GM04503 (cell line): Measurements from ENCODE around the gene ARNT2.
"Not testable (repeated sequence)": the region's sequence is repeated elsewhere in the genome, so short reads cannot be mapped to it uniquely, and the experiment has no call there.

Experiments used
- DNase-seq: peaks from one replicate; pipeline ENCODE4 v3.0.0-alpha.2; 2012; ENCODE audit warnings: low read depth

Gene ARNT2

DNA sequence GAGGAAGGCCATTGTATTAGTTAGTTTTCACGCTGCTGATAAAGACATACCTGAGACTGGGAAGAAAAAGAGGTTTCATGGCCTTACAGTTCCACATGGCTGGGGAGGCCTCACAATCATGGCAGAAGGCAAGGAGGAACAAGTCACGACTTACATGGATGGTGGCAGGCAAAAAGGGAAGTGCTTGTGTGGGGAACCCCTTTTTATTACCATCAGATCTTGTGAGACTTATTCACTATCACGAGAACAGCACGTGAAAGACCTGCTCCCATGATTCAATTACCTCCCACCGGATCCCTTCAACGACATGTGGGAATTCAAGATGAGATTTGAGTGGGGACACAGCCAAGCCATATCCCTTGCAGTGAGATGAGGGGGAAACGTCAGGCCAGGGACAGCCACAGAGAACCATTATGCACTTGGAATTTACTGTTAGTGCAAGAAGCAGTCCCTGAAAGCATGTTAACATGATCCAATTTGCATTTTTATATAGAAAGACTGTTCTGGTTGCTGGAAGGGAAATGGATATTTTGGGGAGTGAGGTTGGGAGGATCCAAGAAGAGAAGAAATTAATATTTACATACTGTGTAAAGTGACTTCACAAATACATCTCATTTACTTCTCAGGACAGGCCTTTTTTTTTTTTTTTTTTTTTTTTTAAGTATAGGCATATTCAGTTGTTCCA, 87.1 kb downstream of the ARNT2 start:
- no peak for DNase-seq

DNA sequence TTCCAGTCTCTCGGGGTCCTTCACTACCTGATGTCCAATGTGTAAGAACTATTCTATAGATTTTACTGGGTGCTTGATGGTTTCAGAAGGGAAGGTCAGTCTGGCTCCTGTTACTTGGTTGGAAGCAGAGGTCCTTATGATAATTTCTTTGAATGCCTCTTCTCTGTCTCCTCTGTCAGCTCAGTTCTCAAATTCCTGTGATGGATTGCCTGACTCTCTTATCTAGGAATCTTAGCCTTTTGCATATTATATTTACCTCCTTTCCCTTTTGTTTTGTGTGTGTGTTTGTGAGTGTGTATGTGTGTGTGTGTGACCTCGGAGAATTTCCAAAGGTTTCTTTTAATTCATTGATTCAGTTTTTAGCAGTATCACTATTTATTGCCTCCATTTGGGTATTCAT, 88.2 kb downstream of the ARNT2 start:
- no peak for DNase-seq

DNA sequence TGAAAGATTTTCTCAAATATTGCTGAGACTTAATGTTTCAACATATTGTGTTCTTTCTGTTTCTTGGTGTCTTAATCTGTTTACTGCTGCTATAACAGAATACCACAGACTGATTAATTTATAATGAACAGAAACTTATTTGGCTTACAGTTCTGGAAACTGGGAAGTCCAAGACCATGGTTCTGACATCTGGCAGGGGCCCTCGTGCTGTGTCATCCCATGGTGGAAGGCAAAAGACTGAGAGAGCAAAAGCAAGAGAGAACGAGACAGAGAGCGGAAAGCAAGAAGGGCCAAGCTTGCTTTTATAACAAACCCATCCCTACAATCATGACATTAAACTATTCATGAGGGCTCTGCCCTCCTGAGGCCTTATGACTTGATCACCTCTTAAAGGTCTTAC, 88.7 kb downstream of the ARNT2 start:
- DNase-seq: no peak

GRCh38 chr15:80494351-80494751, 90.2 kb downstream of the ARNT2 start:
- peak; percentile 53 for DNase-seq

DNA sequence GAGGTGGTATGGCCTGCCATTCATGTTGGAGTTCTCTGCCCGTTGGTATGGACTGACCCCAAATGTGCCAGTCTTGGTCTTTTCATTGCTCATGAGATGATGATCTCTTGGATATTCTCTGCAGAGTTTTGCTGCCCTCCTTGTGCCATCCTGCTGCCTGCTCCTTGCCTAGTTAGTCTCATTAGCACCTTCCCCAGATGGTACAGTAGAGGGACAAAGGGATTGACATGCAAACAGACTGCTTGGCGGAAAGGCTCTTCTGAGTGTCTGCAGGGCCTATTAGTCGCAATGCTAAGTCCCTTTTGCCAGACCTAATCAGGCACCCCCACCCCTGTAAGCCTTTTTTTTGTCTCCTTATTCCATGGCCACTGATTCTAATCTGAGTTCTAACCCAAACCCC, 90.6 kb downstream of the ARNT2 start:
- no peak for DNase-seq

DNA sequence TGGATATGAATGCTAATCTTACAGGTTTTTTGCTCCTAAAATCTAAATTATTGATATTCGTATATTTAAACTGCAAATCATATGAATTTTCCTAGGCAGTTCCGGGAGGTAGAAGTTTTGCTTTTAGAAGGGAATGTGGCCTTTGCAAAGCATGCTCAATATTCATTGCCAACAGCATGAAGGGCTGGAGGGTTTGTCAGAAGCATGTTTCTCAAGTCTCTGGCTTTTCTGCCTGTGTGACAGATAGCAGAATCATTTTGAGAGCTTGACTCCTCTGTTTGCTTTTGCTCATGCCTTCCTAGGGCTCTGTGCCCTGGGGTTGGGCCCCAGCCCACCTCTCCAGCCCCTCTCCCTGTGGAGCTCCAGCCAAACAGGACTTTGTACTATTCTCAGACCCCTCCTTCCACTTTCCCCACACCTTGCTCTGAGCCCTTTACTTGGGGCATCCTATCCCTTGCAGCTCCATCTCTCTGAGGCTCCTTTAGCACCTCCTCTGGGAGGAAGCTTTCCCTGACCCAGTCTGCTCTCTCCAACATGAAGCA, 91.3 kb downstream of the ARNT2 start:
- DNase-seq: no peak

GRCh38 chr15:80496096-80496495, 91.9 kb downstream of the ARNT2 start:
- no peak for DNase-seq

DNA sequence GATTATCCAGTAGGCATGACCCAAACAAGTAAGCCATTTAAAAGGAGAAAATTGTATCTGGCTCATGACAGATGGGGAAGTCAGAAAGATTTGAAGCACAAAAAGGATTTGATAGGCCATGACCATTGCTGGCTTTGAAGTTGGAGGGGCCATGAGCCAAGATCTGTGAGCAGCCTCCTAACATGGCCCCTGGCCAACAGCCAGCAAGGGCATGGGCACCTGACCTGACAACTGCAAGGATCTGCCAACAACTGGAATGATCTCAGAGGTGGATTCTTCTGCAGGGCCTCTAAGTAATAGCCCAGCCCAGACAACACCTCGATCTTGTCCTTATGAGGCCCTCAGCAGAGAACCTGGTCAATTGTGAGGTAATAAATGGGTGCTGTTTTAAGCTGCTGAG, 93.0 kb downstream of the ARNT2 start:
- DNase-seq: no peak

DNA sequence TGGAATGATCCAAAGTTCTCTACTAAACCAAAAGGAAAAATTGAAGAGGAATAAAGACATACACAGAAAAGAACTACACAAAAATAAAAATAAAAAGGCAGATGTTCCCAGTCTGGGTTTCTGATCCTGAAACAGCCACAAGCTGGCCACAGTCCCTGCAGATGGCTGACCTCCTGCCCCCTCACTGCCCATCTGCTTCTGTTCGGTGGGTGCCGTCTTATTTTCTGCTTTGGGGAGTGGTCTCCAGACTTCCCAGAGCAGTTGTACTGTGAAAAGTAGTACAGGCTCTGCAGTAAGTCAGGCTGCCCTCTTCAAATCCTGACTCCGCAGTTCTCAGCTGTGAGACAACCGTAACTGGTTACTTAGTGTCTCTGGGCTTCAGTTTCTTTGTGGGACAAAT, 94.5 kb downstream of the ARNT2 start:
- DNase-seq: no peak

DNA sequence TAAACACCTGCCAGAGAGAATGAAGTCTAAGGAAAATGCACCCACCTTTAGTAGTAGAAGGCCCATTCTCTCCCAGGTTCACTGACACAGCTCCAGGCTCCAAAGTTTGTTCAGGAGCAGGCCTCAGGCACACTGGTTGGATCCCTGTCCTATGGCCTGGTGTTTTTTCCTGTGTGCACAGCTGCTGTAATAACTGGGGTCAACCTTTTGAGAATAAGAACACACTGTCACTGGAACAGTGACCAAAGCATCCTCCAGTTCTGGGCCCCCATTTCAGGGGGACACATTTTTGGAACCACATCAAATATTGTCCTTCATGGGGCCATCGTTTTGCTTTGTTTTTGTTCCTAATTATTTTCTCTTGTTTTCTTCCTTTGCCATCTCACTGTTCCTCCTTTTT, 95.8 kb downstream of the ARNT2 start:
- no peak for DNase-seq

DNA sequence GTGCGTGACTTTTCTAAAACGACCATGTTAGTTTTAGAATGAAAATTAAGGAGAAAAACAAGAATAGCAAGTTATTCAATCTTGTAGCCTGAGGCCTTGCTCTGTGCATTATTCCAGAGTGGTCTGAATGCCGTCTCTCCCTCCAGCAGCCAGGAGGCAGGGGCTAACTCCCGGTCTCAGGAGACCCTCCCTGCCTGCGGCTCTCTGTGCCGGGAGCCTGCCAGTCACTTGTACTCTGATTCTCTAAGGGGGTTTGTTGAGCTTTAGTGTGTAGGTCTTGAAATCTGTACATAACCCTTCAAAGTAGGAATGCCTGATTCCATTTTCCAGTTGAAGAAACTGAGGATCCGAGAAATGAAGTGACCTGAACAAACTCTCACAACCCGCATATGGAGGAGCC, 97.3 kb downstream of the ARNT2 start:
- DNase-seq: no peak

DNA sequence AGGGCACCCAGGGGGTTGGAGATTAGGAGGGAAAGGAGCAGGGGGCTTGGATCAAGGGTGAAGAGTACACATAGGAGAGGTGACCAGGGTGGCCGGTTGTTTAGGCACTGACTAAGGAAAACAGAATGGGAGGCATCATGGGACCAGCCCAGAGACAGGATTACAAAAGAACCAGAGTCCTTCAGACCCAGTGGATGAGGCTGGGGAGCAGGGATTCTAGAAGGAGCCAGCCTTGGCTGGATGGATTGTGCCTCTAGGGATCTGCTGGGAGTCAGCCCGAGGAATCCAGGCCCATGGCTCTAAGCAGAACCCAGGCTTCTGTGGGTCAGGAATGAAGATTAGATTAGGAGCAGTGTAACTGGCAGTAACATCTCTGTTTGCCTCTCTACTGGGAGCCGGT, 98.6 kb downstream of the ARNT2 start:
- DNase-seq: no peak

- no peak for DNase-seq
Observed at GRCh38 chr15:80503319-80503952, 99.3 kb downstream of the ARNT2 start.

GRCh38 chr15:80504931-80505330, 100.7 kb downstream of the ARNT2 start:
- no peak for DNase-seq

DNA sequence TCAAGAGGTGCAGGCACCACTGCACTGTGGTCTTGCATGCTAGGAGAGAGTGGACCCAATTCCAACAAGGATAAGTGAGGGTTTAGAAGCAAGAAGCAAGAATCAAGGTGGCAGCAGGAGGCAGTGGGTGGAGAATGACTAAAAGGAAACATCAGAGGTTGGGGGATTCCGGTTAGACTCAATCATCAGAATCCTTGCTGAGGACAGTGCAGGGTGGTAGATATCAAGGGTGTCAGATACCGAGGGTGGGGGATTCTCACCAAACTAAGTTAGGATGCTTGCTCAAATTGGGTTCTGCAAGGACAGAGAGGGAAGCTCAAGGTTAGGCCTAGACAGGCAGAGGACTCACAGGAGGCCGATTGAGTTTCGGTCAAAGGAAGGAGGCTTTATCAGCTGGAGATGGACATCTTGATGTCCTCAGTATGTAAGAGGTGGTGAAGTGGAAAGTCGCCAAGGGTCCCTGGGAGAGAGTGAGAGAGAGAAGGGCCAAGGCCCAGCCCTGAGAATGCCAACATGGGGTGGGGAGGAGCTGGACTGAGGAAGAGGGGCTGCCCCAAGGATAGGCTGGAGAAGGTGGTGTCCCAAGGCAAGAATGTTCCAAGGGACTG, 102.2 kb downstream of the ARNT2 start:
- DNase-seq: no peak

DNA sequence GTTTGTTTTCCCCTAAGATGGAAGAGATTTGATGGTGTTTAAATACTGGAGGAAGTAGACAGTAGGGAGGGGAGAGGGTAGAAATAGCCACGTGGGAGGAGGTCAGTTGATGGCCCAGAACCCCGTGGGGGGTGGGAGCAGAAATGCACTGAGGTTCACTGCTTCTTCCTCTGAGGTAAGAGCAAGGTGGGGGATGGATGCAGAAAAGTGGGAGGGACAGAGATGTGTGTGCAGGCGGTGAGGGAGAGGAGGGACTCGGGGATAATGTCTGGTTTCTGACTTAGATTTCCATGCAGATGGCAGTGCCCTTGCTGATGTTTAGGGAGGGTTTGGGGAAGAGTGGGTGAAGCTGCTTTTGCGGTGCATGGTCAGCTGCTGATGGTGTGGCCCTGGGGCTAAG, 102.9 kb downstream of the ARNT2 start:
- no peak for DNase-seq

DNA sequence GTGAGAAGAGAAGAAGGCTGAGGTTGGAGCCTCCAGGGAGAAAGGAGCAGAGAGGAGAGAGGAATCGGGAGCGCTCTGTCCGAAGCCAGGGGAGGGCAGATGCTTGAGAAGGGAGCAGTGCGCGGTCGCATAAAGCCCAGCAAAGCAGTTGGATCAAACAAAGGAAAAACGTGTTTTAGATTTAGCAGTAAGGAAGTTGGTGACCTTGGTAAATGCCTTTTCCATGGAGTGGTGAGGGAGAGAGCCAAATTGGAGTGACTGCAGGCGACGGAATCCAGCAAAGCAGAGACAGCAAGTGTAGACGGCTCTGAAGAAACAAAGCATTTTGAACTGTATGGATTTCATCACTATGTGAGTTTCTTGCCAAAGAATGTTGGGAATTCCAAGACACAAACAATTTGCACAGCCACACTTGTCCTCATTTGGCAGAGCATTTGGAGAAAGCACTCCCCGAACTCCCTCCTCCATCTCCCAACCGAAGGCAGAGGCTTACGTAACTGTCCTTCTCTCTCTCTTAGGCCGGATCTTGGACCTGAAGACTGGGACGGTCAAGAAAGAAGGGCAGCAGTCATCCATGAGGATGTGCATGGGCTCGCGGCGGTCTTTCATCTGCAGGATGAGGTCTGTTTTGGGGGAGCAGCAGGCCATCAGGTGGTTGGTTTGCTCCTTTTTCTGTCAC, 103.6 kb downstream of the ARNT2 start:
- peak; percentile 99 for DNase-seq

DNA sequence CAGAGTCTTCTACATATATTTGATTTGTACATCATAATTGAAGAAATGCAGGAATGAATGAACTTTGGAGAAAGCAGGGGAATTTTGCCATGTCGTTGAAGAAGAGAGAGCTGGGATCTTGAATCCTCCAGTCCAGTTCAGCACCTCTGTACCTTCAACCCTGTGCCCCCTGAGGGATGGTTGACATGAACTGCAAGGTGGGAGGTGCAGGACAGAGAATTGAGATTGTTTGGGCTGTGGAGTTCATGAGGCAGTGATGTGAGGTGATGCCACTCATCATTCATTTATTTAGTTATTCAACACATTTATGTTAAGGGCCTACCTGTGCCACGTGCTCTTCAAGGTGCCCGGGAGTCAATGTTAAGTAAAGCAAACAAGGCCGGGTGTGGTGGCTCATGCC, 104.6 kb downstream of the ARNT2 start:
- DNase-seq: no peak

GRCh38 chr15:80509800-80510199, 105.6 kb downstream of the ARNT2 start:
- no peak for DNase-seq

DNA sequence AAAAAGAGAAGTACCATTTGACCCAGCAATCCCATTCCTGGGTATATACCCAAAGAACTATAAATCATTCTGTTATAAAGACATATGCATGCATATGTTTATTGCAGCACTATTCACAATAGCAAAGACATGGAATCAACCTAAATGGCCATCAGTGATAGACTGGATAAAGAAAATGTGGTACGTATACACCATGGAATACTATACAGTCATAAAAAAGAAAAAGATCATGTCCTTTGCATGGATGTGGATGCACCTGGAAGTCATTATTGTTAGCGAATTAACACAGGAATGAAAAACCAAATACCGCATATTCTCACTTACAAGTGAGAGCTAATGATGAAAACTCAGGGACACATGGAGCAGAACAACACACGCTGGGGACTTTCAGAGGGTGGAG, 106.8 kb downstream of the ARNT2 start:
- DNase-seq: not testable (repeated sequence)

DNA sequence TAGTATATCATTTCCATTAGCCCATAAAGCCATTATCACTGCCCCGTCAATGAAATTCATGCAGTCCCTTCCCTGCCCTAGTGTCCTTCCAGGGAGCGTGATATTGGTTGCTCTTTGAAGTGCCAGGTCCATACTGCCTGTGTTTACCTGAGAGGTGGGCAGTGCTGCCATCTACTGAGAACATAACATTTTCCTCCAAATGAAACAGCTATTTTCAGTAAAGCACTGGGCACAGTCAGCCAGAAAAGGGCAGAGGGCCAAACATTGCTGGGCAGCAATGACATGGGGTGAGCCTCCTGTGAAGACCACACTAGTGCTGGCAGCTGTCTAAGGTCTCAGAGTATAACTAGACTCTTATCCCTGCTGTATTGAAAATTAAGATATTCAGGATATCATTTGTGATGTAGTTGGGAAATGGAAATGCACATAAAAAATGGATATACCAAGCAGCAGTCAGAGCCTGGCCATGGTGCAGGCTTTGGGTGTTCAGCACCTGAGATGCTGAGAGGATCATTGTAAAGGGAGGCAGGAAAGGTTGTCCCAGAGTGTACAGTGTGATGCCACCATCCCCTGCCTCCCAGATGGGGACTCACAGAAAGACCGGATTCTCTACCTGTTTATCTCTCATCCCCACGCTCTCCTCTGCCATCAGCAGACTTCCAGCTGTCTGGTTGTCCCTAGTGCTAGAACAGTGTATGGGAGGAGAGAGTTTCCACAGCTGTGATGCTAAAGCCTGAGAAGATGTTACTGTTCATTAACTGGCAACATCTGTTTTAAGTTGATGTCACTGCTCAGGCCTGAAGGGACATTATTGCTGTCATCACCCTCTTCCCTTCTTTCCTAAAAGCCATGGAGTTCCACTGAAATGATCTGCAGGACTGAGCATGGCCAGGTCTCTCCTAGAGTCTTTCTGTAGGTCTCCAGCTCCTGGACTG, 108.8 kb downstream of the ARNT2 start:
- DNase-seq: no peak
